Liver (tissue), 3 donors: ENCODE measurements around the gene SALL3.

Experiments
- EGR1 ChIP-seq, 2 donors: IDR thresholded peaks; 2 replicates each; pipeline ENCODE4 v1.6.1; 2016 to 2018; ENCODE audit warnings: antibody characterized with exemption in 2 of 2, low read depth in 2 of 2
- GABPA ChIP-seq, 2 donors: IDR thresholded peaks in 1 of 2; conservative IDR thresholded peaks in 1 of 2; 2 replicates each; pipeline ENCODE4 v1.6.1; 2016; ENCODE audit warnings: antibody characterized with exemption in 2 of 2, mild to moderate bottlenecking in 1 of 2, moderate library complexity in 1 of 2
- JUND ChIP-seq, 2 donors: IDR thresholded peaks; 2 replicates each; pipeline ENCODE4 v1.6.1; 2016; ENCODE audit warnings: antibody characterized with exemption in 2 of 2
- RAD21 ChIP-seq, 2 donors: IDR thresholded peaks; 2 replicates each; pipeline ENCODE4 v1.6.1; 2016; ENCODE audit warnings: antibody characterized with exemption in 2 of 2, mild to moderate bottlenecking in 2 of 2
- SP1 ChIP-seq: IDR thresholded peaks from 2 replicates; pipeline ENCODE4 v1.6.1; 2018; ENCODE audit warnings: antibody characterized with exemption, mild to moderate bottlenecking
- TAF1 ChIP-seq: conservative IDR thresholded peaks from 2 replicates; pipeline ENCODE4 v1.6.1; 2016; ENCODE audit warnings: antibody characterized with exemption, mild to moderate bottlenecking
- YY1 ChIP-seq: IDR thresholded peaks from 2 replicates; pipeline ENCODE4 v1.6.1; 2016; ENCODE audit warnings: antibody characterized with exemption, mild to moderate bottlenecking
- TF ChIP-seq, protein P1 (sequence below): fragments of 150-350 bp; IDR thresholded peaks from 2 replicates; pipeline ENCODE4 v1.5.1; 2017; ENCODE audit warnings: improper control_type of control experiment, low read depth, low read length; ENCODE audit not compliant: missing input control
- TF ChIP-seq, protein P2 (sequence below): IDR thresholded peaks from 2 replicates; pipeline ENCODE4 v1.6.1; 2016; ENCODE audit warnings: antibody characterized with exemption, mild to moderate bottlenecking
- donor health status: healthy.
- donor health status: healthy.

DNA sequence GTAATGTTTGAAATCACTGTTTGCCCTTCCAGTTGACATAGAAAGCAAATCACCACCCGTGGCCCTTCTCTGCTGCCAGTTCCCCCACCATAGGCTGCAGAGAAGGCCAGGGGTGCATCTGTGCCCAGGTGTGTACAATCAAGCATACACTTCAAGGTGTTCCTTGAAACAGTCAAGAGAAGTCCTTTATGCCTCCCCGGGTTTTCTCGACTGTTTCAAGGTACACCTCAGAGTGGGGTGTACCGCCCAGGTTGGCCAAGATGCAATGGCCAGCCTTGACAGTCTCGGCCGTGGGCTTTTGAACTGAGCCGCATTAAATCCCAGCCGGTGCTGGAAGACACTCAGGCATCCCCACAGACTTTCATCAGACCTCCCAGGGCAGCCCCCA, 68.6 kb downstream of the SALL3 start:
- TF ChIP-seq, protein P1, sequence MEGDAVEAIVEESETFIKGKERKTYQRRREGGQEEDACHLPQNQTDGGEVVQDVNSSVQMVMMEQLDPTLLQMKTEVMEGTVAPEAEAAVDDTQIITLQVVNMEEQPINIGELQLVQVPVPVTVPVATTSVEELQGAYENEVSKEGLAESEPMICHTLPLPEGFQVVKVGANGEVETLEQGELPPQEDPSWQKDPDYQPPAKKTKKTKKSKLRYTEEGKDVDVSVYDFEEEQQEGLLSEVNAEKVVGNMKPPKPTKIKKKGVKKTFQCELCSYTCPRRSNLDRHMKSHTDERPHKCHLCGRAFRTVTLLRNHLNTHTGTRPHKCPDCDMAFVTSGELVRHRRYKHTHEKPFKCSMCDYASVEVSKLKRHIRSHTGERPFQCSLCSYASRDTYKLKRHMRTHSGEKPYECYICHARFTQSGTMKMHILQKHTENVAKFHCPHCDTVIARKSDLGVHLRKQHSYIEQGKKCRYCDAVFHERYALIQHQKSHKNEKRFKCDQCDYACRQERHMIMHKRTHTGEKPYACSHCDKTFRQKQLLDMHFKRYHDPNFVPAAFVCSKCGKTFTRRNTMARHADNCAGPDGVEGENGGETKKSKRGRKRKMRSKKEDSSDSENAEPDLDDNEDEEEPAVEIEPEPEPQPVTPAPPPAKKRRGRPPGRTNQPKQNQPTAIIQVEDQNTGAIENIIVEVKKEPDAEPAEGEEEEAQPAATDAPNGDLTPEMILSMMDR: no peak
- TF ChIP-seq GABPA (IDR thresholded peaks at IDR 0.05 in 1 of 2, conservative IDR thresholded peaks at IDR 0.05 in 1 of 2) (no peak), SP1 (no peak), RAD21 (IDR thresholded peaks at IDR 0.05) (no peak), TAF1 (no peak), YY1 (no peak), EGR1 (IDR thresholded peaks at IDR 0.05; ENCODE audit: low read depth in 2 of 2) (no peak), JUND (IDR thresholded peaks at IDR 0.05) (no peak)
- TF ChIP-seq, protein P2, sequence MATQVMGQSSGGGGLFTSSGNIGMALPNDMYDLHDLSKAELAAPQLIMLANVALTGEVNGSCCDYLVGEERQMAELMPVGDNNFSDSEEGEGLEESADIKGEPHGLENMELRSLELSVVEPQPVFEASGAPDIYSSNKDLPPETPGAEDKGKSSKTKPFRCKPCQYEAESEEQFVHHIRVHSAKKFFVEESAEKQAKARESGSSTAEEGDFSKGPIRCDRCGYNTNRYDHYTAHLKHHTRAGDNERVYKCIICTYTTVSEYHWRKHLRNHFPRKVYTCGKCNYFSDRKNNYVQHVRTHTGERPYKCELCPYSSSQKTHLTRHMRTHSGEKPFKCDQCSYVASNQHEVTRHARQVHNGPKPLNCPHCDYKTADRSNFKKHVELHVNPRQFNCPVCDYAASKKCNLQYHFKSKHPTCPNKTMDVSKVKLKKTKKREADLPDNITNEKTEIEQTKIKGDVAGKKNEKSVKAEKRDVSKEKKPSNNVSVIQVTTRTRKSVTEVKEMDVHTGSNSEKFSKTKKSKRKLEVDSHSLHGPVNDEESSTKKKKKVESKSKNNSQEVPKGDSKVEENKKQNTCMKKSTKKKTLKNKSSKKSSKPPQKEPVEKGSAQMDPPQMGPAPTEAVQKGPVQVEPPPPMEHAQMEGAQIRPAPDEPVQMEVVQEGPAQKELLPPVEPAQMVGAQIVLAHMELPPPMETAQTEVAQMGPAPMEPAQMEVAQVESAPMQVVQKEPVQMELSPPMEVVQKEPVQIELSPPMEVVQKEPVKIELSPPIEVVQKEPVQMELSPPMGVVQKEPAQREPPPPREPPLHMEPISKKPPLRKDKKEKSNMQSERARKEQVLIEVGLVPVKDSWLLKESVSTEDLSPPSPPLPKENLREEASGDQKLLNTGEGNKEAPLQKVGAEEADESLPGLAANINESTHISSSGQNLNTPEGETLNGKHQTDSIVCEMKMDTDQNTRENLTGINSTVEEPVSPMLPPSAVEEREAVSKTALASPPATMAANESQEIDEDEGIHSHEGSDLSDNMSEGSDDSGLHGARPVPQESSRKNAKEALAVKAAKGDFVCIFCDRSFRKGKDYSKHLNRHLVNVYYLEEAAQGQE: no peak
